ENCODE measurements around the gene MKLN1.
A peak's percentile ranks its signal among the peaks of the same experiment; 100 is the strongest.
"Not testable (repeated sequence)": the region's sequence is repeated elsewhere in the genome, so short reads cannot be mapped to it uniquely, and the experiment has no call there.

MKLN1 gene

DNA sequence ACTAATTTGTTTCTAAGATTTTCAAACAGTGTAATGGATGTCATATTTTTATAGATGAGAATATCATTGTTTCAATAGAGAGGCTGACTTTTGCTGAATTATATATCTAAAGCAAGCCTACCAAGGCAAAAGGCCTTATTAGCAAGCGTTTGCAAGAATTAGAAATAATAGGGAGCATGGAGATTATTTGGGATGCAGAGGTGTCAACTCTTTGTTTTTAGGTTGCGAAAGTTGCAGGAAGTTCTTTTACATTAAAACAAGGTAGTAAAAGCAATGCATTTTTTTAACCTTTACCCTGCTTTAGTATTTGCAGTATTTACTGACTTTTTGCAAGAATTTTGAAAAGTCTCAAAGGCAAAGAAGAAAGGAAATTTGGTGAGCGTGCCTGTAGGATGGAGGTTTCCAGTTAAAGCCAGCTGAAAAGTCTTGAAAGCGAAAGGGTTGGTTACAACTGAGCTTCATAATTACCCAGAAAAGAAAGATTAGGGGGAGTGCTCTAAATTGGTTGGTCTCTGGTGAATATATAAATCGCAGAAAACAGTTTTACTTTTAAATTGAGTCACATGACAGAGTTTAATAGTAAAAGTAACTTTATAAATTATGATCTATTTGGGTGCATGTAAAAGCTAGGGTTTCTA is 81.6 kb downstream of the MKLN1 start:
- TF ChIP-seq, protein P1, sequence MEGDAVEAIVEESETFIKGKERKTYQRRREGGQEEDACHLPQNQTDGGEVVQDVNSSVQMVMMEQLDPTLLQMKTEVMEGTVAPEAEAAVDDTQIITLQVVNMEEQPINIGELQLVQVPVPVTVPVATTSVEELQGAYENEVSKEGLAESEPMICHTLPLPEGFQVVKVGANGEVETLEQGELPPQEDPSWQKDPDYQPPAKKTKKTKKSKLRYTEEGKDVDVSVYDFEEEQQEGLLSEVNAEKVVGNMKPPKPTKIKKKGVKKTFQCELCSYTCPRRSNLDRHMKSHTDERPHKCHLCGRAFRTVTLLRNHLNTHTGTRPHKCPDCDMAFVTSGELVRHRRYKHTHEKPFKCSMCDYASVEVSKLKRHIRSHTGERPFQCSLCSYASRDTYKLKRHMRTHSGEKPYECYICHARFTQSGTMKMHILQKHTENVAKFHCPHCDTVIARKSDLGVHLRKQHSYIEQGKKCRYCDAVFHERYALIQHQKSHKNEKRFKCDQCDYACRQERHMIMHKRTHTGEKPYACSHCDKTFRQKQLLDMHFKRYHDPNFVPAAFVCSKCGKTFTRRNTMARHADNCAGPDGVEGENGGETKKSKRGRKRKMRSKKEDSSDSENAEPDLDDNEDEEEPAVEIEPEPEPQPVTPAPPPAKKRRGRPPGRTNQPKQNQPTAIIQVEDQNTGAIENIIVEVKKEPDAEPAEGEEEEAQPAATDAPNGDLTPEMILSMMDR (IDR thresholded peaks at IDR 0.05; ENCODE audit: low read depth, low read length) = no peak

GRCh38 chr7:131412031-131412430 is 84.4 kb downstream of the MKLN1 start:
- DNase-seq (ENCODE audit: low read depth in 2 of 2) = no peak
- TF ChIP-seq, protein P1 (IDR thresholded peaks at IDR 0.05; ENCODE audit: low read depth, low read length) = no peak
- no peak overlapping the region for H3K4me3 ChIP-seq (replicated peaks in 1 of 2; ENCODE audit: low read depth in 2 of 2, low read length in 2 of 2)

More for the DNA sequence above, 81.6 kb downstream of the MKLN1 start:
- DNase-seq (ENCODE audit: low read depth in 2 of 2) = no peak
- H3K4me3 ChIP-seq (replicated peaks in 1 of 2; ENCODE audit: low read depth in 2 of 2, low read length in 2 of 2) = no peak overlapping the region

DNA sequence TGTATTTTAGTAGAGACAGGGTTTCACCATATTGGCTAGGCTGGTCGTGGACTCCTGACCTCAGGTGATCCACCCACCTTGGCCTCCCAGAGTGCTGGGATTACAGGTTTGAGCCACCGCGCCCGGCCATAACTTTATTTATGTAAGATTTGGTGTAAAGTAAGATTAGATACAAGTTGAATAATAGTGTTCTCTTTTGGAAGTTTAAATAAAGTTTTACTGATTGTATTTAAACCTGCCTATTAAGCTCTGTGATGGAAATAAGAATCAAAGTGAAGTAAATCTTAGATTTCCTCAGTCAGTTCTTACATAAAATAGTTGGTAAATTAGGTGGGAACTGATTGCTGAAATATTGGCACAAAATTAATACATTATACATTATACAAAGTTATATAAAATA is 86.0 kb downstream of the MKLN1 start:
- no peak overlapping the region for H3K4me3 ChIP-seq (replicated peaks in 1 of 2; ENCODE audit: low read depth in 2 of 2, low read length in 2 of 2)
- no peak for DNase-seq (ENCODE audit: low read depth in 2 of 2)
- TF ChIP-seq, protein P1 (IDR thresholded peaks at IDR 0.05; ENCODE audit: low read depth, low read length) = no peak

GRCh38 chr7:131424219-131424822 is 96.6 kb downstream of the MKLN1 start:
- no peak overlapping the region for H3K4me3 ChIP-seq (replicated peaks in 1 of 2; ENCODE audit: low read depth in 2 of 2, low read length in 2 of 2)
- TF ChIP-seq, protein P1 (IDR thresholded peaks at IDR 0.05; ENCODE audit: low read depth, low read length) = peak; percentile 56
- DNase-seq (ENCODE audit: low read depth in 2 of 2) = peak; percentile 69 to 73

DNA sequence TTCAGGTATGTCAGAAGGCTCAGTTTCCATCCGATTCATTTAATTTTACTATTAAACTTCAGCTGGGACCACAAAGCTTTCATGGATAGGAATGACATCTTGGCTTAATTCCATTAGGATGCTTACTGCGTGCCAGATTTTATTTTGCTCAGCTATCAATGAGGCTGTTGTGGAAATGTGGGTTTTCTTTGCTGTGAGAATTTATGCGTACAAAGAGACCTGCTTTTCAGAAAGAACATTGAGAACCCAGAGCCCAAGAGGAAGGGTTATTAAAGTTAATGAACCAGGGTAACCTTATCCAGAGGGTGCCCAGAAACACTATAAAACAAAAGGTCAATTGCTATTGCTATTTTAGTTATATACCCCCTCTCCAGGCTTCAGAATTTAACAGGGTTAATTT is 98.3 kb downstream of the MKLN1 start:
- H3K4me3 ChIP-seq (replicated peaks in 1 of 2; ENCODE audit: low read depth in 2 of 2, low read length in 2 of 2) = no peak overlapping the region
- DNase-seq (ENCODE audit: low read depth in 2 of 2) = peak in 1 of 2 donors; percentile 23
- TF ChIP-seq, protein P1 (IDR thresholded peaks at IDR 0.05; ENCODE audit: low read depth, low read length) = no peak

GRCh38 chr7:131430826-131431225 is 103.2 kb downstream of the MKLN1 start:
- DNase-seq (ENCODE audit: low read depth in 2 of 2); H3K4me3 ChIP-seq (replicated peaks in 1 of 2; ENCODE audit: low read depth in 2 of 2, low read length in 2 of 2): not testable (repeated sequence)

DNA sequence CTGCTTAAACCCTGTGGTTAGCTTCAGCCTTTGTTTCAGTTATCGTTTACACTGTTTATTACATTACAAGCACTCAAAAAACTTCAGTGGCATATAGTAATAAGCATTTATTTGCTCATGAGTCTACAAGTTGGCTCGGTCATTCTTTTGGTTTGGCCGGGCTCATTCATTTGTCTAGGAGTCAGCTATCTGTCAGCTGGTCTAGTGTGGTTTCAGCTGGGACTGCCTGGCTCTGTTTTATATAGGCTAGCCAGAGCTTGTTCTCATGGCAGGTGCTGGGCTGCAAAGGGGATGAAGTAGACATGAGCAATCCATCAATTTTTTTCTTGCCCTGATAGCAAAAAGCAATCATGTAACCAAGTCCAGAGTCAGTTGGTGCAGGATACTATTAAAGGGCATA is 103.6 kb downstream of the MKLN1 start:
- peak; percentile 48 to 76 for DNase-seq (ENCODE audit: low read depth in 2 of 2)
- TF ChIP-seq, protein P1 (IDR thresholded peaks at IDR 0.05; ENCODE audit: low read depth, low read length) = no peak
- H3K4me3 ChIP-seq (replicated peaks in 1 of 2; ENCODE audit: low read depth in 2 of 2, low read length in 2 of 2) = no peak overlapping the region

Measured in cardiac fibroblast (primary cell).